ENCODE results near the gene DGUOK. TPM values are rescaled to one million over a fixed set of nuclear protein-coding genes. Genes with fewer than 3 reads are reported as not detected.

Gene DGUOK
- total and polyA plus RNA-seq, 2 experiments from 2014 or later: 68.4 to 287 TPM

DNA sequence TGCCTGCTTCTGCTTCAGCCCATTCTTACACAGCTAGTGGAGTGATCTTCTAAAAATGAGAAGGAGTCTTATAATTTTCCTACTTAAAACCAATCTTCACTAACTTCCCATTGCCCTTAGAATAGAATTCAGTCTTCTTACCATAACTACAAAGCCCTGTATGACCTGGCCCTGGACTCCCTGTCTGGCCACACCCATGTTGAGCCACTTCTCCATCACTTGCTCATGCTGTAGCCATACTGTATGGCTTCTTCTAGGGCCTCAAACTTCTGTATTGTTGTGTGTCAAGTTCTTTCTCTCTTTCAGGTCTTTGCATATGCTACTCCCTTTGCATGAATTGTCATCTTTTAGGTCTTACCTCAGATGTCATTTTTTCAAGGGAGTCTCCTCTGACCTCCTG is 11.2 kb downstream of the DGUOK start:
- no peaks in the 10 kb centered on the region for H3K9me3 Mint-ChIP-seq
- no peak overlapping the region for H3K4me3 Mint-ChIP-seq
- DNase-seq (ENCODE audit: low spot score) (no peak), ATAC-seq (no peak)
- peaks cover 3% of the 10 kb centered on the region; the same call in 1 of the 2 replicates for H3K36me3 ChIP-seq (ENCODE audit: insufficient read depth)
- no peak overlapping the region for H3K4me2 ChIP-seq
- no peak for TF ChIP-seq NANOG (IDR thresholded peaks at IDR 0.05; ENCODE audit: borderline replicate concordance)
- TF ChIP-seq EZH2 (IDR thresholded peaks at IDR 0.05; ENCODE audit: low read depth, unreplicated experiment): no peak
- no peak for TF ChIP-seq ZNF462 (CRISPR knock-in tag; IDR thresholded peaks at IDR 0.05)
- TF ChIP-seq ZNF114 (CRISPR knock-in tag; IDR thresholded peaks at IDR 0.05): no peak
- no peak for TF ChIP-seq ETS1 (IDR thresholded peaks at IDR 0.05)
- no peak for TF ChIP-seq CREB1 (CRISPR knock-in tag; IDR thresholded peaks at IDR 0.05; ENCODE audit: low read depth)
- TF ChIP-seq REST (IDR thresholded peaks at IDR 0.05; ENCODE audit: unreplicated experiment): no peak
- no peak for TF ChIP-seq STAT1 (IDR thresholded peaks at IDR 0.05; ENCODE audit: unreplicated experiment)
- TF ChIP-seq ZNF331 (CRISPR knock-in tag; IDR thresholded peaks at IDR 0.05; ENCODE audit: low read depth): no peak
- no peak for TF ChIP-seq CTCF (conservative IDR thresholded peaks at IDR 0.05; ENCODE audit: low read depth in 2 of 2)
- TF ChIP-seq POLR2AphosphoS5 (IDR thresholded peaks at IDR 0.05; ENCODE audit: low read depth): no peak
- no peak for TF ChIP-seq EZH2phosphoT487 (IDR thresholded peaks at IDR 0.05; ENCODE audit: unreplicated experiment)
- no peak for TF ChIP-seq JUNB (IDR thresholded peaks at IDR 0.05; ENCODE audit: unreplicated experiment)
- H3K27me3 Mint-ChIP-seq (ENCODE audit: insufficient read depth, low read depth, poor library complexity): no peaks in the 10 kb centered on the region
- no peaks in the 10 kb centered on the region for H3K9me2 ChIP-seq (ENCODE audit: insufficient read depth)
- H2AFZ ChIP-seq: no peak overlapping the region
- H4K20me1 ChIP-seq (replicated peaks; ENCODE audit: insufficient read depth): peaks cover 47% of the 10 kb centered on the region
- no peaks in the 10 kb centered on the region for H3K4me1 ChIP-seq (ENCODE audit: insufficient read depth)
- H3K27ac ChIP-seq (ENCODE audit: low read depth): 0 out of 2 replicates have a peak overlapping the region, but pooled peaks have one; percentile 26
- 0 out of 2 replicates have a peak, but pooled peaks cover 3% of the 10 kb centered on the region for H3F3A ChIP-seq (replicated peaks; ENCODE audit: low read depth)
- peaks cover 100% of the 10 kb centered on the region for H3K79me2 ChIP-seq (replicated peaks; ENCODE audit: insufficient read depth)
- H3K27ac Mint-ChIP-seq: no peak overlapping the region
- no peaks in the 10 kb centered on the region for H3K27me3 ChIP-seq (ENCODE audit: insufficient read depth)
- peaks cover 11% of the 10 kb centered on the region for H3K36me3 Mint-ChIP-seq (ENCODE audit: low read depth)
- H3K4me3 ChIP-seq: no peak overlapping the region
- H3K4me1 Mint-ChIP-seq: no peaks in the 10 kb centered on the region

Data from GM23338 (cell line).